Tibial artery (tissue), 4 donors: Measurements from ENCODE around the gene OR9G1.

Source experiments
- DNase-seq, 2 donors: peaks; one replicate each; pipeline ENCODE4 v3.0.0-alpha.2; 2019
- H3K27ac ChIP-seq, 2 donors: fragments of 200-600 bp; sonication (generic) in 1 of 2; 1 replicate in 1 of 2; 2 replicates in 1 of 2; pipeline ENCODE4 v1.5.1; 2018 to 2019; ENCODE audit warnings: mild to moderate bottlenecking in 1 of 2
- H3K27me3 ChIP-seq, 2 donors: fragments of 200-600 bp; sonication (generic) in 1 of 2; one replicate each; pipeline versions ENCODE4 v1.5.1 to v1.6.0; 2016 to 2019
- H3K36me3 ChIP-seq, 3 donors: fragments of 200-600 bp; sonication (generic) in 2 of 3; one replicate each; pipeline ENCODE4 v1.5.1; 2016 to 2019; ENCODE audit warnings: mild to moderate bottlenecking in 2 of 3
- H3K4me1 ChIP-seq, 4 donors: fragments of 200-600 bp; sonication (generic) in 2 of 4; 1 replicate in 3 of 4; 2 replicates in 1 of 4; pipeline ENCODE4 v1.5.1; 2016 to 2019
- H3K4me3 ChIP-seq, 2 donors: fragments of 200-600 bp; sonication (generic) in 1 of 2; 1 replicate in 1 of 2; 2 replicates in 1 of 2; pipeline ENCODE4 v1.5.1; 2018 to 2019; ENCODE audit warnings: mild to moderate bottlenecking in 2 of 2
- H3K9me3 ChIP-seq, 3 donors: fragments of 200-600 bp; sonication (generic) in 1 of 3; one replicate each; pipeline ENCODE4 v1.5.1; 2016 to 2019
- intact Hi-C: fragments of 100-400 bp; cut with DNase I; formaldehyde crosslinking; loops from one replicate; pipeline ENCODE4 v1.15.0; 2023; ENCODE audit warnings: low total_unique reads
- TF ChIP-seq, protein P1 (sequence below), 2 experiments: fragments of 200-600 bp in 1 of 2; fragments of 450-650 bp in 1 of 2; IDR thresholded peaks; one replicate each; pipeline ENCODE4 v1.5.1; 2017 to 2019; ENCODE audit warnings: antibody characterized with exemption in 2 of 2, mild to moderate bottlenecking in 1 of 2, moderate library complexity in 1 of 2

OR9G1 gene

DNA sequence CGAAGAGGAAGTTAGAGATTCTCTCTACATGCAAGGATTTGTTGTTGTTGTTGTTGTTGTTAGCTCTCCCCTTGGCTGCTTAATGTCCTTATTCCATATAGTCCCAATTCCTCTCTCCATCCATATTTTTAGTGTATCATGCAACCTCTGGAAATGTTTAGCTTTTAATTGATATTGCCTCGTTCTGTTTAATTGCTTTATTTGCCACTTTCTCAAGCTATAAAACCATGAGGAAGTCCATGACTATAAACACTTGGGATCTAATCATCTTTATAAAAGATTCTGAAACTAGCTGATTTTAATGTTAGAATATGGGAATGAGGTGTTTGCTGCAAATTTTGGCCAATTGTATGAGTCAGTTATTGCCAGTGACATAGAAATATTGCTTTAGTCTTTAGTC, 5.5 kb upstream of the OR9G1 start:
- Histone ChIP-seq H3K27me3 (no peaks in the 10 kb centered on the region), H3K36me3 (no peaks in the 10 kb centered on the region), H3K27ac (no peak overlapping the region), H3K9me3 (no peaks in the 10 kb centered on the region), H3K4me1 (no peaks in the 10 kb centered on the region), H3K4me3 (no peak overlapping the region)
- TF ChIP-seq, protein P1, sequence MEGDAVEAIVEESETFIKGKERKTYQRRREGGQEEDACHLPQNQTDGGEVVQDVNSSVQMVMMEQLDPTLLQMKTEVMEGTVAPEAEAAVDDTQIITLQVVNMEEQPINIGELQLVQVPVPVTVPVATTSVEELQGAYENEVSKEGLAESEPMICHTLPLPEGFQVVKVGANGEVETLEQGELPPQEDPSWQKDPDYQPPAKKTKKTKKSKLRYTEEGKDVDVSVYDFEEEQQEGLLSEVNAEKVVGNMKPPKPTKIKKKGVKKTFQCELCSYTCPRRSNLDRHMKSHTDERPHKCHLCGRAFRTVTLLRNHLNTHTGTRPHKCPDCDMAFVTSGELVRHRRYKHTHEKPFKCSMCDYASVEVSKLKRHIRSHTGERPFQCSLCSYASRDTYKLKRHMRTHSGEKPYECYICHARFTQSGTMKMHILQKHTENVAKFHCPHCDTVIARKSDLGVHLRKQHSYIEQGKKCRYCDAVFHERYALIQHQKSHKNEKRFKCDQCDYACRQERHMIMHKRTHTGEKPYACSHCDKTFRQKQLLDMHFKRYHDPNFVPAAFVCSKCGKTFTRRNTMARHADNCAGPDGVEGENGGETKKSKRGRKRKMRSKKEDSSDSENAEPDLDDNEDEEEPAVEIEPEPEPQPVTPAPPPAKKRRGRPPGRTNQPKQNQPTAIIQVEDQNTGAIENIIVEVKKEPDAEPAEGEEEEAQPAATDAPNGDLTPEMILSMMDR (IDR thresholded peaks at IDR 0.05): no peak
- intact Hi-C loops: no loop called here
- DNase-seq: no peak

DNA sequence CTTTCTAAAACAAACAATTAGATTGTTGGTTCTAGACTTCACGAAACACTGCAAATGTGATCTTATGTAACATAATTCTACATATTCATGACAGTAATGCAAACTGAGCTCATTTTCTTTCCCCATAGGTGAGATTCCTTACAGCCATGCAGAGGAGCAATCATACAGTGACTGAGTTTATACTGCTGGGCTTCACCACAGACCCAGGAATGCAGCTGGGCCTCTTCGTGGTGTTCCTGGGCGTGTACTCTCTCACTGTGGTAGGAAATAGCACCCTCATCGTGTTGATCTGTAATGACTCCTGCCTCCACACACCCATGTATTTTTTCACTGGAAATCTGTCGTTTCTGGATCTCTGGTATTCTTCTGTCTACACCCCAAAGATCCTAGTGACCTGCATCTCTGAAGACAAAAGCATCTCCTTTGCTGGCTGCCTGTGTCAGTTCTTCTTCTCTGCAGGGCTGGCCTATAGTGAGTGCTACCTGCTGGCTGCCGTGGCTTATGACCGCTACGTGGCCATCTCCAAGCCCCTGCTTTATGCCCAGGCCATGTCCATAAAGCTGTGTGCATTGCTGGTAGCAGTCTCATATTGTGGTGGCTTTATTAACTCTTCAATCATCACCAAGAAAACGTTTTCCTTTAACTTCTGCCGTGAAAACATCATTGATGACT, 1.5 kb downstream of the OR9G1 start:
- Histone ChIP-seq H3K9me3 (no peaks in the 10 kb centered on the region), H3K27me3 (no peaks in the 10 kb centered on the region), H3K27ac (no peak overlapping the region), H3K36me3 (no peaks in the 10 kb centered on the region), H3K4me3 (no peak overlapping the region), H3K4me1 (no peaks in the 10 kb centered on the region)
- intact Hi-C loops: no loop called here
- TF ChIP-seq, protein P1 (IDR thresholded peaks at IDR 0.05): no peak
- no peak for DNase-seq

DNA sequence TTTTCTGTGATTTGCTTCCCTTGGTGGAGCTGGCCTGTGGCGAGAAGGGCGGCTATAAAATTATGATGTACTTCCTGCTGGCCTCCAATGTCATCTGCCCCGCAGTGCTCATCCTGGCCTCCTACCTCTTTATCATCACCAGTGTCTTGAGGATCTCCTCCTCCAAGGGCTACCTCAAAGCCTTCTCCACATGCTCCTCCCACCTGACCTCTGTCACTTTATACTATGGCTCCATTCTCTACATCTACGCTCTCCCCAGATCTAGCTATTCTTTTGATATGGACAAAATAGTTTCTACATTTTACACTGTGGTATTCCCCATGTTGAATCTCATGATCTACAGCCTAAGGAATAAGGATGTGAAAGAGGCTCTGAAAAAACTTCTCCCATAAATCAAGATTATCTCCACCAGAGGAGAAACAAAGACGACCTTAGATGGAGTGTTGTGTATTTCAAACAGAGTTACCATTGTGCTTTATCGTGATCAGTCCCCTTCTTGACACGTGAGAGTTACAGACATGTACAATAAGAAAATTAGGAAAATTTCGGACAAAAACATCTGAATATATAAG, 2.1 kb downstream of the OR9G1 start:
- no peak for DNase-seq
- no peak overlapping the region for H3K27ac ChIP-seq
- TF ChIP-seq, protein P1 (IDR thresholded peaks at IDR 0.05): no peak
- H3K27me3 ChIP-seq: no peaks in the 10 kb centered on the region
- H3K9me3 ChIP-seq: no peaks in the 10 kb centered on the region
- no peaks in the 10 kb centered on the region for H3K4me1 ChIP-seq
- H3K4me3 ChIP-seq: no peak overlapping the region
- intact Hi-C loops: no loop called here
- H3K36me3 ChIP-seq: no peaks in the 10 kb centered on the region

DNA sequence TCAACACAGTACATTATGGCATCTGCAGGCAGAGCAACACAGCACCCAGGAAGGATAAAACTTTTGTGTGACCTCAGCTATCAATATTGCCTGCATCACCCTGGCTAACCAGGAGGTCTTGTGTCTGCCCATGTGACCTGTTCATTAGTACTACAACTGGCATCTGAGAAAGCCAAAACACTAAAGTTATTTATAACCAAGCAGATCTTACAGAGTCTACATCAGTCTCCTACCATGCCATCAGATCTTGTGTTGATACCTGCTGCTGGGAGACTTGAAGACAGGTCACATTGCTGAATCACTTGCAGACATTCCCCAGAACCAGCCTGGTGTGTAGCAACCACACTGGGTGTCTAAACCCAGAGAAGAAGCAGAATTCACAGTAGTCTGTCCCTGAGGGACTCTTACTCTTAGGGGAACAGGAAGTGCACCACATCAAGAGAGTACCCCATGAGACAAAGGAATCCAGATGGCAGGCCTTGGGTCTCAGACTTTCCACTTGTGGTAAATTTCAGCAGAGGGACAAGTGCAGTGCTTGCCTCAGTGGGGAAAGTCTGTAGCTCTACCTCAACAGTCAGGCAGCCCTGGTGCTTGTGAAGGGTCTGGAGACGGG, 7.0 kb downstream of the OR9G1 start:
- TF ChIP-seq, protein P1 (IDR thresholded peaks at IDR 0.05): no peak
- intact Hi-C loops: no loop called here
- H3K27me3 ChIP-seq: no peaks in the 10 kb centered on the region

DNA sequence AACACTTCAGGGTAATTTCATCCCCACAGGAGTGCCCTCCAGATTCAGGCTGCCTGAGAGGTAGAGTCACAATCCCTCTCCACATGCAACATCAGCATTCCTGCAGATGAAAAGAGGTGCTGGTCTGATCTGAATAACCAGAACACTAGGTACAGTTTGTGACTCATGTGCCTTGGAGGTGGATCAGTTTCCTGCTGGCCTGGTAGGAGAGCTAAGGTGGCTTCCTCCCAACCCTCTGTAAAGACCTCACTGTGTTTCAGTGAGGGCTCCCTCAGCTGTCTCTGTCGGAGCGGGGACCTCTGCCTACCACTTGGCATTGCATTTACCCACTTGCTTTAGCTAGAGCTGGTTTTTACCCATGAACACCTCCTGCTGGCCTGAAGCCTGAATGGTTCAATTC, 7.6 kb downstream of the OR9G1 start:
- no peak overlapping the region for H3K27ac ChIP-seq
- H3K9me3 ChIP-seq: peaks cover 0 to 5% (median 0%) of the 10 kb centered on the region in 3 donors
- H3K4me1 ChIP-seq: no peaks in the 10 kb centered on the region
- intact Hi-C loops: no loop called here
- H3K27me3 ChIP-seq: no peaks in the 10 kb centered on the region
- TF ChIP-seq, protein P1 (IDR thresholded peaks at IDR 0.05): no peak
- H3K36me3 ChIP-seq: no peaks in the 10 kb centered on the region
- no peak overlapping the region for H3K4me3 ChIP-seq
- no peak for DNase-seq

More for the DNA sequence above, 7.0 kb downstream of the OR9G1 start:
- DNase-seq: no peak
- Histone ChIP-seq H3K4me1 (no peaks in the 10 kb centered on the region), H3K4me3 (no peak overlapping the region), H3K9me3 (peaks cover 0 to 5% (median 0%) of the 10 kb centered on the region in 3 donors), H3K36me3 (no peaks in the 10 kb centered on the region), H3K27ac (no peak overlapping the region)
